Transverse colon (tissue), 3 donors: ENCODE data around the gene RNF38.

Experiments used
- CTCF ChIP-seq, 5 experiments: fragments of 200-600 bp in 3 of 5; fragments of 450-650 bp in 2 of 5; sonication (generic) in 3 of 5; IDR thresholded peaks; 1 replicate in 2 of 5; 2 replicates in 3 of 5; pipeline ENCODE4 v1.5.1; 2016 to 2017; ENCODE audit warnings: antibody characterized with exemption in 5 of 5, inconsistent platforms in 3 of 5, mild to moderate bottlenecking in 2 of 5, moderate library complexity in 1 of 5
- EP300 ChIP-seq: sonication (generic); formaldehyde crosslinking; IDR thresholded peaks from one replicate; pipeline ENCODE4 v1.6.1; 2017; ENCODE audit warnings: antibody characterized with exemption, low read depth
- POLR2A ChIP-seq: fragments of 450-650 bp; IDR thresholded peaks from one replicate; pipeline ENCODE4 v1.6.1; 2016; ENCODE audit warnings: antibody characterized with exemption, mild to moderate bottlenecking, moderate library complexity

DNA sequence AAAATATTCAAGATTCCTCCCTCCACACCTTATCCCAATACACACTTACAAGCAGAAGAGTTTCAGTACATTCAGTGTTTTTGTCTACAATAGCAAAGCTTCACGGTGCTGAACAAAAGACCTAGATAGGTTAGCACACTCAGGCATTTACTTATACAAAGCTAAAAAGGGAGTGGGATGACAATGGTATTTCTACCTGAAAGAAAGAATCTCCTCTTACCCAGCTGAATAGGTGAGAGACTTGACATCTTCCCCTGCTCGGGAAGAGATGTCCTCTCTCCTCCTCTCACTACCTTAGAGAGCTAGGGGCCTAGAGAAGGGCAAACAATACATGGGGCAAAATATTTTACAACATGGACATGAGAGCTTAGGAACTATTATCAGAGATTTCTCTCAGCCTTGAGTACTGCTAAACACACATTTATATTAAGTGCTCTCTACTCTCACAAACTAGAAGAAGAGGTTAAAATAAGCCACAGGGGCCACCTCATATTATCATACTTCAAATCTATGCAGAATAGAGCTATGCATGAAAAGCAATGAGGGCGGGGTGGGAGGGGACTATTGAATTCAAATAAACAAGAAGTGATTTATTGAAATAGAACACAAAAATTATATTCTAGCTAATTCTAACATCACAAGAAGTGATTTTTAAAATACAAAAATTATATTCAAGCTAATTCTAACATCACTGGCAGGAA is 38.6 kb upstream of the RNF38 start:
- TF ChIP-seq CTCF (IDR thresholded peaks at IDR 0.05) (no peak), EP300 (no peak), POLR2A (no peak)
